HL-60 (cell line): Measurements from ENCODE around the gene U2AF1L4.

Source experiments
- DNase-seq, 2 experiments: peaks; one replicate each; pipeline ENCODE4 v3.0.0-alpha.2; 2010 to 2020; ENCODE audit warnings: low read depth in 1 of 2, low spot score in 1 of 2
- H3K27ac ChIP-seq: fragments of 250-450 bp; sonication (Bioruptor Pico); replicated peaks from 2 replicates; pipeline ENCODE4 v1.5.1; 2020; ENCODE audit warnings: mild to moderate bottlenecking, moderate library complexity
- H3K27me3 ChIP-seq: fragments of 250-450 bp; sonication (Bioruptor Pico); 2 replicates; pipeline ENCODE4 v1.5.1; 2021; ENCODE audit warnings: mild to moderate bottlenecking, moderate library complexity; ENCODE audit not compliant: insufficient read depth, poor library complexity, severe bottlenecking
- H3K4me3 ChIP-seq: replicated peaks from 2 replicates; pipeline ENCODE4 v1.5.1; 2011; ENCODE audit warnings: mild to moderate bottlenecking, control low read depth, low read length; ENCODE audit not compliant: insufficient read depth
- CTCF ChIP-seq: IDR thresholded peaks from one replicate; pipeline ENCODE4 v1.5.1; 2011; ENCODE audit warnings: low read length, control low read depth, inconsistent platforms; ENCODE audit not compliant: insufficient read depth
- GABPA ChIP-seq: IDR thresholded peaks from 2 replicates; pipeline ENCODE4 v1.6.1; 2012; ENCODE audit warnings: low read depth
- POLR2AphosphoS5 ChIP-seq: IDR thresholded peaks from 2 replicates; pipeline ENCODE4 v1.6.1; 2012; ENCODE audit warnings: low read depth
- REST ChIP-seq: IDR thresholded peaks from 2 replicates; pipeline ENCODE4 v1.6.1; 2012; ENCODE audit warnings: low read depth; ENCODE audit not compliant: insufficient replicate concordance
- SPI1 ChIP-seq: IDR thresholded peaks from 2 replicates; pipeline ENCODE4 v1.6.1; 2012; ENCODE audit warnings: low read depth, mild to moderate bottlenecking, borderline replicate concordance

U2AF1L4 gene

DNA sequence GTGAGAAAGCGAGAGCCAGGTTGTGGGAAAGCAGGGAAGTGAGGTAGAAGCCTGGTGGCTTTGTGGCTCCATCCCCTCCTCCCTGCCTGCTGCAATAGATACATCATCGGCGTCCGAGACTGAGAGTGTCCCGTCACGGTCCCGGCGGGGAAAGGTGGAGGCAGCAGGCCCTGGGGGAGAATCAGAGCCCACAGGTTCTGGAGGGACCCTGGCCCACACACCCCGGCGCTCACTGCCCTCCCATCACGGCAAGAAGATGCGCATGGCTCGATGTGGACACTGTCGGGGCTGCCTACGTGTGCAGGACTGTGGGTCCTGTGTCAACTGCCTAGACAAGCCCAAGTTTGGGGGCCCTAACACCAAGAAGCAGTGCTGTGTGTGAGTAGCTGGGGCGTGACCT lies 22.3 kb downstream of the U2AF1L4 start:
- Histone ChIP-seq H3K27me3 (no peaks in the 10 kb centered on the region), H3K4me3 (no peak overlapping the region), H3K27ac (no peak overlapping the region)
- DNase-seq, result no peak
- no peak for TF ChIP-seq POLR2AphosphoS5

DNA sequence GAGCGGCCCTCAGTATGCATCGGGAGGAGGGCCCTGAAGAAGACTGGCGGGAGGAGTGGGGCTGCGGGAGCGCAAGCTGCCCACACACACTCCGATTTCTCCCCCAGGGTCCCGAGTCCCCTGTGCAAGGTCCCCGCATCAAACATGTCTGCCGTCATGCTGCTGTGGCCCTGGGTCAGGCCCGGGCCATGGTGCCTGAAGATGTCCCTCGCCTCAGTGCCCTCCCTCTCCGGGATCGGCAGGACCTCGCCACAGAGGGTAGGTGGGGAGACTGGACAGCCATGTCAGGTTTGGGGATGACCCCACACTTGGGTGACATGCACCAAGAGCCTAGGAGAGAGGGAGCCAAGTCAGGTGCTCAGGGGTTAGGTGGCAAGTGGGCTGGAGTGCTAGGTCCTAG lies 22.8 kb downstream of the U2AF1L4 start:
- DNase-seq, result no peak
- no peak overlapping the region for H3K27ac ChIP-seq
- H3K27me3 ChIP-seq, result no peaks in the 10 kb centered on the region
- TF ChIP-seq SPI1, result no peak
- no peak for TF ChIP-seq POLR2AphosphoS5
- TF ChIP-seq GABPA, result no peak
- no peak for TF ChIP-seq CTCF
- H3K4me3 ChIP-seq, result no peak overlapping the region

DNA sequence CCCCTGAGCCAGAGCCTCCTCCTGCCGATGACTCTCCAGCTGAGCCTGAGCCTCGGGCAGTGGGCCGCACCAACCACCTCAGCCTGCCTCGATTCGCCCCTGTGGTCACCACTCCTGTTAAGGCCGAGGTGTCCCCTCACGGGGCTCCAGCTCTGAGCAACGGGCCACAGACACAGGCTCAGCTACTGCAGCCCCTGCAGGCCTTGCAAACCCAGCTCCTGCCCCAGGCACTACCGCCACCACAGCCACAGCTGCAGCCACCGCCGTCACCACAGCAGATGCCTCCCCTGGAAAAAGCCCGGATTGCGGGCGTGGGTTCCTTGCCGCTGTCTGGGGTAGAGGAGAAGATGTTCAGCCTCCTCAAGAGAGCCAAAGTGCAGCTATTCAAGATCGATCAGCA lies 23.8 kb downstream of the U2AF1L4 start:
- Histone ChIP-seq H3K4me3 (no peak overlapping the region), H3K27ac (no peak overlapping the region), H3K27me3 (no peaks in the 10 kb centered on the region)
- TF ChIP-seq GABPA (no peak), POLR2AphosphoS5 (peak; percentile 35; the same call in 1 of the 2 replicates)
- DNase-seq, result no peak

GRCh38 chr19:35720648-35721047 lies 24.6 kb downstream of the U2AF1L4 start:
- DNase-seq, result no peak
- no peak overlapping the region for H3K27ac ChIP-seq
- TF ChIP-seq POLR2AphosphoS5, result no peak
- H3K27me3 ChIP-seq, result no peaks in the 10 kb centered on the region
- no peak overlapping the region for H3K4me3 ChIP-seq

DNA sequence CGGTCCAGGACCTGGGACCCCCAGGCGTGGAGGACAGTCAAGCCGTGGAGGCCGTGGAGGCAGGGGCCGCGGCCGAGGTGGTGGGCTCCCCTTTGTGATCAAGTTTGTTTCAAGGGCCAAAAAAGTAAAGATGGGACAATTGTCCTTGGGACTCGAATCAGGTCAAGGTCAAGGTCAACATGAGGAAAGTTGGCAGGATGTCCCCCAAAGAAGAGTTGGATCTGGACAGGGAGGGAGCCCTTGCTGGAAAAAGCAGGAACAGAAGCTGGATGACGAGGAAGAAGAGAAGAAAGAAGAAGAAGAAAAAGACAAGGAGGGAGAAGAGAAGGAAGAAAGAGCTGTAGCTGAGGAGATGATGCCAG lies 25.1 kb downstream of the U2AF1L4 start:
- no peak for DNase-seq
- Histone ChIP-seq H3K27me3 (no peaks in the 10 kb centered on the region), H3K27ac (no peak overlapping the region), H3K4me3 (no peak overlapping the region)
- TF ChIP-seq POLR2AphosphoS5, result no peak
- TF ChIP-seq CTCF, result no peak
- no peak for TF ChIP-seq REST
- TF ChIP-seq GABPA, result no peak

DNA sequence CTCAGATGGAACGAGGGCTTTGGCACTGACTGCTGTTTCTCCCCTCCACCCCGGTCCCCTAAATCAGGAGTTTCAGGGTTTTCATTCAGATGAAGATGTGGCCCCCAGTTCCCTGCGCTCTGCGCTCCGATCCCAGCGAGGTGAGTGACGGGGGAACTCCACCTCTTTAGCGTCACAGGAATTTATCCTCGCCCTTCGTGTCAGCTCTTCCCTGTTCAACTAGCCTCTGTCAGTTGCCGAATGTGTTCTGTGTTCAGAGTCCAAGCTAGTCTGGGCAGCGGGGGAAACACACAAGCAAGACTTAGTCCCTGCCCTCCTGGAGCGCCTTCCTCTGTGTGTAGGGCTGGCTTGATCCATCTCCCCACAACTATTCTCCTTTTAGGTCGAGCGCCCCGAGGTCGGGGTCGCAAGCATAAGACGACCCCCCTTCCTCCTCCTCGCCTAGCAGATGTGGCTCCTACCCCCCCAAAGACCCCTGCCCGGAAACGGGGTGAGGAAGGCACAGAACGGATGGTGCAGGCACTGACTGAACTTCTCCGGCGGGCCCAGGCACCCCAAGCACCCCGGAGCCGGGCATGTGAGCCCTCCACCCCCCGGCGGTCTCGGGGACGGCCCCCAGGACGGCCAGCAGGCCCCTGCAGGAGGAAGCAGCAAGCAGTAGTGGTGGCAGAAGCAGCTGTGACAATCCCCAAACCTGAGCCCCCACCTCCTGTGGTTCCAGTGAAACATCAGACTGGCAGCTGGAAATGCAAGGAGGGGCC lies 25.6 kb downstream of the U2AF1L4 start:
- H3K4me3 ChIP-seq, result no peak overlapping the region
- no peaks in the 10 kb centered on the region for H3K27me3 ChIP-seq
- no peak overlapping the region for H3K27ac ChIP-seq
- DNase-seq, result no peak
- TF ChIP-seq GABPA (no peak), SPI1 (no peak), CTCF (no peak), REST (no peak), POLR2AphosphoS5 (no peak)
